ENCODE data around the gene SYNM.
"Not testable (repeated sequence)": the region's sequence is repeated elsewhere in the genome, so short reads cannot be mapped to it uniquely, and the experiment has no call there.

Gene SYNM

GRCh38 chr15:99108993-99109392 lies 4.1 kb downstream of the SYNM start:
- DNase-seq (ENCODE audit: low spot score): no peak

- no peak for DNase-seq (ENCODE audit: low spot score)
These were observed 4.7 kb downstream of the SYNM start for GRCh38 chr15:99109555-99110021.

DNA sequence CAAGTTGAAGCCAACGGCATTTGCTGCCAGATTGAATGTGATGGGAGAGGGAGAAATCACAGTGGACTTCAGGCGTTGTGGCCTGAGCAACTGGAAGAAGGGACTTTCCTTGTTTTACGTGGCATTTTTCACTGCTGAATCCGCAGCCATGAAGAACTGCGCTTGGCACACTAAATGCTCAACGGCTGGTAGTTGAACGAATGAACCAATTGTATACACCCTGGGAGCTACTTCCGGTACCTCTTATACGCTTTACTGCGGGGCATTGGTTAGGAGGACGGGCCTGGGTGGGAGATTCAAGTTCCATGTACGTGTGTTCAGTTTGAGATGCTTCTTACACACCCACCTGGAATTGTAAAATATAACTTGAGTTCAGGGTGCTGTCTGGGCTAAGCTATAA lies 5.2 kb downstream of the SYNM start:
- DNase-seq (ENCODE audit: low spot score): no peak

DNA sequence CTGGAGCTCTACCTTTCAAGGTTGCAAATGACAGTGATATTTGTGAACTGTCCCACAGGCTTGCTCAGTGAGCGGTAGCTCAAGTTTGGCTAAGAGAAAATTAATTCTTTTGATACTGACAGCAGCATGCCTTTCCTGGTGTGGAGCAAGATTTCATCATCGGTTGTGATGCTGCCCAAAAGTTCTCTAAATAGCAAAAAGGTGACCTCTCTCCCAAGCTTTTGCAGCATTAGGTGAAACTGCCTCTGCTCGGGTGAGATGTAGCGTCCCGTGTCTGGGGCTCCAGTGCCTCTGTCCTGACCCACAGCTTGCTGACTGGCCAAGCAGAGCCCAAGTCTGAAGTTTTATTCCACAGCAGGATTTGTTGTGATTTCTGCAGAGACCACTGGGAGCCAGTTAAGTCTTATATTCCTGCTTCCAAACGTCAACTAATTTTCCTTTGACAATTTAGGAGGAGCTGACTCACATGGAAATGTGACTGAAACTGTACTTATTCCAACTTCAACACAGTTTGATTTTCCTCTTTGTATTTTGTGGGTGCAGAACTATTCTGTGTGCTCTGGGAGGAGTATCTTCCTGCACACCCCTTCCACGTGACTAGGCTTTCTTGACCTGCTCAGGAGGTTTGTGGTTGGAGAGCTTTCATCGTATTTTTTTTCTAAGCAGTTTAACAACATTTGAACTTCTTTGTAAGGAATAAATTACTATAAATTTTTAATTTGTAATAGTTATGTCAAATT lies 5.9 kb downstream of the SYNM start:
- DNase-seq (ENCODE audit: low spot score): no peak

DNA sequence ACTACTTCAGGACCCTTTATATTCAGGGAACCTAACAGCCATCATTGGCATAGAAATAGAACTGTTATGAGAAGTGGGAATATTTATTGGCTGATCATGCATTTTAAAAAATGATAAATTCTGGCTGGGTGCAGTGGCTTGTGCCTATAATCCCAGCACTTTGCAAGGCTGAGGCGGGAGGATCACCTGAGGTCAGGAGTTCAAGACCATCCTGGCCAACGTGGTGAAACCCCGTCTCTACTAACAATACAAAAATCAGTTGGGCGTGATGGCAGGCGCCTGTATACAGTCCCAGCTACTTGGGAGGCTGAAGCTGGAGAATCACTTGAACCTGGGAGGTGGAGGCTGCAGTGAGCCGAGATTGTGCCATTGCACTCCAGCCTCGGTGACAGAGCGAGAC lies 6.8 kb downstream of the SYNM start:
- DNase-seq (ENCODE audit: low spot score): not testable (repeated sequence)

DNA sequence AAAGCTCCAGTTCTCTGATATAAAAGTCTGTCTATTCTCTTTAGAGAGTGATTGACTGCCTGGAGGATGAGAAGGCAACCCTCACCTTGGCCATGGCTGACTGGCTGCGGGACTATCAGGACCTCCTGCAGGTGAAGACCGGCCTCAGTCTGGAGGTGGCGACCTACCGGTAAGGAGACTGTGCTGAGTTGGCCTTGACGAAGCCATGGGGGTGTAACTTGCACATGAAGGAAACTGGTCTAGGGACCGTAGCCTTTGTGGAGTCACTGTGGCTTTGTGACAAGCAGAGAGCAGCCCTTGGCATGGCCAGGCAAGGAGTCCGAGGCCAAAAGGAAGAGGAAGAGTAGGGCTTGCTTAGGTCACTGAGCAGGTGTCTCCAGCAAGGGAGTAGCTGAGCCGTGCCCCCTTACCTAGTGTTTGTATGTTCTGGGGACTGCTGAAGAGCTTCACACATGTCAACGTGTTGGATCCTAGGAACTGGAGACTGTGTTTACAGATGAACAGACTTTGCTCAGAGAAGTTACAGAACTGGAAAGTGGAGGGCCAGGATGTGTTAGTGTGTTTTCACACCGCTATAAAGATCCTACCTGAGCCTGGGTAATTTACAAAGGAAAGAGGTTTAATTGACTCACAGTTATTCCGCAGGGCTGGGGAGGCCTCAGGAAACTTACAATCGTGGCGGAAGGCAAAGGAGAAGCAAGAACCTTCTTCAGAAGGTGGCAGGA lies 8.8 kb downstream of the SYNM start:
- DNase-seq (ENCODE audit: low spot score): no peak

DNA sequence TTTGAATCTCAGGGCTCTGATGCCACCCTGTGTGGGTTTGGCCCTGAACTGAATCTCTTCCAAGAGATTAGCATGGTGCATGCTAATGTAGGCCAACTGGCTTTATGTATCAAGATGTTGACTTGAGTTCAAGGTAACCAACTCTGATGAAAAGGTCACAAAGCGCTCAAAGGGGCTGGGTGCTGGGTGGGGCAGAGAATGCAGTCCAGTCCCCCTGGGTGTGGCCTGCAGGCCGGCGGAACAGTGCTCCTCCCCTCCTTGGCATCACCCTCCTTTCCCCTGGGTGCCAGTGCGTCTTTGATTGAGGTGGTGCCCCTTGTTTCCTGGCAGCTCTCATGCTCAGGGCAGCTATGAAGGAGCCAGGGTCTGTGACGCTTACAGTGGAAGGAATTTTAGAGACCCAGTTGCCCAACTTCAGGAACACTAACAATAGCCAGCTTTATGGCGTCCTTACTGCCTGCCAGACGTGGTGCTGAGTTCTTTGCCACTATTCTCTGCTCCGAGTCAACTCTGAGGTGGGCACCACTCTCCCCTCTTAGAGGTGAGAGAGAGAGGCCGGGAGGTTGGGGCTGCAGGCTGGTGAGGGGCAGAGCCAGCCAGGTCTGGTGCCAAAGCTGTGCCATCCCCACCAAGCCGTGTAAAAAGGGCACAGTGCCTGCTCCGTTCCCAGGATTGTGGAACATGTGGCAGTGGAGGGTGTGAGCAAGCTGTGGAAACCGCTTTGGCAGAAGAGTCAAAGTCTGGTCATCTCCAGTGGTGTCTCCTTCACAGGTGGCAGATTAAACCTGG lies 9.8 kb downstream of the SYNM start:
- DNase-seq (ENCODE audit: low spot score): no peak

- DNase-seq (ENCODE audit: low spot score): no peak
These were observed 10.7 kb downstream of the SYNM start for GRCh38 chr15:99115300-99116215.

- no peak for DNase-seq (ENCODE audit: low spot score)
These were observed 12.2 kb downstream of the SYNM start for GRCh38 chr15:99117111-99117510.

GRCh38 chr15:99117563-99118257 lies 12.8 kb downstream of the SYNM start:
- DNase-seq (ENCODE audit: low spot score): no peak

DNA sequence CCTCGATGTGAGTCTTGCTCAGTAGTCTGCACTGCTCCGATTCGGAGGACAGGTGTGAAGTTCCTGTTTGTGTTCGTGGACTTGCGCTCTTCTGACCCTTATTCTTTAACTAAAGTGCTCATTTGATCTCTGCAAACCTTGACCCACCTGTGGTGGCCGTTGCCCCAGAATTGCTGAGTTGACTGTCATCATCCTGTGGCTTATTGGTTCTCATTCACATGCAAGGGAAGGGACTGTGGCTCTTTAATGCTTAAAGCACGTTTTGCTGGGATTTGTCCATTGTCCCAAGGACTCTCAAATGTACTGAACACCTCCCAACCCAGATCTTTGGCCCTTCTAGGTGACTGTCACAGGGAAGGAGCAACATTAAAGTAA lies 13.4 kb downstream of the SYNM start:
- DNase-seq (ENCODE audit: low spot score): no peak

GRCh38 chr15:99118801-99119546 lies 14.1 kb downstream of the SYNM start:
- no peak for DNase-seq (ENCODE audit: low spot score)

GRCh38 chr15:99120050-99120777 lies 15.3 kb downstream of the SYNM start:
- DNase-seq (ENCODE audit: low spot score): no peak

DNA sequence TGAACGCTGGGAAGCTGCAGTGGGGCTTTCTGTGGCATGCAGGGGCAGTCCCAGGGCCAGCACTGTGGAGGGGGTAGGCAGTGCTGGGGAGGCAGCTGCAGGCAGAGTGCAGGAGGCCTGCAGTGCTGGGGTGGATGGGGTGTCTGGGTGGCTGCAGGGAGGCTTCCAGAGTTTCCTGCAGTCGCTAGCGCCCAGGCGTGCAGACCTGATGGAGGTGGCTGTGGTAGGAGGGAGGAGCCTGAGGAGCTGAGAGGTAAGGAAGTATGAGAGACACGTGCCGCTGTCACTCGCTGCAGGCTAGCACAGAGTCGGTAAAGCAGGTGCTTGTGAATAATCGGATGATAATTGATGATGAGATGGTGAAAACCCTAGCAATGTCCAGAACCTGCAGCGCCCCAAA lies 16.3 kb downstream of the SYNM start:
- no peak for DNase-seq (ENCODE audit: low spot score)

- DNase-seq (ENCODE audit: low spot score): no peak
These were observed 17.0 kb downstream of the SYNM start for GRCh38 chr15:99121691-99122410.

- DNase-seq (ENCODE audit: low spot score): no peak
These were observed 18.2 kb downstream of the SYNM start for GRCh38 chr15:99122831-99123712.

- DNase-seq (ENCODE audit: low spot score): no peak
These were observed 19.0 kb downstream of the SYNM start for GRCh38 chr15:99123713-99124451.
